Lung (tissue), 12 donors: ENCODE results near the gene CUBN. TPM values are rescaled to one million over a fixed set of nuclear protein-coding genes. Genes with fewer than 3 reads are reported as not detected.

Experiments used
- ATAC-seq: fragments of 200-7000 bp; cut with Tn5 transposase; one replicate; pipeline ENCODE4 v1.9.1; 2020; ENCODE audit warnings: moderate number of reproducible peaks; ENCODE audit not compliant: insufficient read depth, low FRiP score
- DNase-seq, 3 donors: peaks; one replicate each; pipeline ENCODE4 v3.0.0-alpha.2; 2013 to 2017
- H3K27ac ChIP-seq, 2 donors: one replicate each; pipeline ENCODE4 v1.5.1; 2013; ENCODE audit warnings: mild to moderate bottlenecking in 2 of 2, moderate library complexity in 2 of 2, control low read depth in 1 of 2, inconsistent platforms in 1 of 2, low read depth in 1 of 2, low read length in 1 of 2
- H3K27me3 ChIP-seq, 3 donors: one replicate each; pipeline ENCODE4 v1.5.1; 2013; ENCODE audit warnings: low read length in 2 of 3; ENCODE audit not compliant: control insufficient read depth in 3 of 3, insufficient read depth in 3 of 3
- H3K36me3 ChIP-seq, 4 donors: one replicate each; pipeline ENCODE4 v1.5.1; 2013; ENCODE audit warnings: low read length in 4 of 4, mild to moderate bottlenecking in 1 of 4, moderate library complexity in 1 of 4; ENCODE audit not compliant: control insufficient read depth in 4 of 4, insufficient read depth in 4 of 4
- H3K4me1 ChIP-seq, 5 donors: one replicate each; pipeline ENCODE4 v1.5.1; 2013; ENCODE audit warnings: low read length in 5 of 5, mild to moderate bottlenecking in 2 of 5, moderate library complexity in 1 of 5; ENCODE audit not compliant: control insufficient read depth in 5 of 5, insufficient read depth in 5 of 5
- H3K4me3 ChIP-seq: one replicate; pipeline ENCODE4 v1.5.1; 2013; ENCODE audit warnings: mild to moderate bottlenecking, control low read depth, moderate library complexity
- H3K9ac ChIP-seq, 2 donors: one replicate each; pipeline ENCODE4 v1.5.1; 2013; ENCODE audit warnings: low read length in 2 of 2, control low read depth in 1 of 2; ENCODE audit not compliant: insufficient read depth in 1 of 2
- H3K9me3 ChIP-seq, 4 donors: one replicate each; pipeline ENCODE4 v1.5.1; 2013; ENCODE audit warnings: low read length in 3 of 4, mild to moderate bottlenecking in 1 of 4, moderate library complexity in 1 of 4; ENCODE audit not compliant: control insufficient read depth in 4 of 4, insufficient read depth in 3 of 4
- WGBS, 2 donors: extraction: QIAGEN DNeasy Blood & Tissue Kit; methylation state at CpG; one replicate each; pipeline ENCODE4 v1.1.7; 2013; 5-methylcytosine and 5-hydroxymethylcytosine counted together
- polyA plus RNA-seq, 2 donors: library from polyadenylated mRNA; stranded (reverse); fragments of 200-250 nt; gene quantifications; one replicate each; pipeline ENCODE4 v1.2.1, GENCODE V29; 2013
- total RNA-seq, 2 donors: library from RNA; depleted of rRNA in 1 of 2; stranded (reverse); fragments of >200 nt in 1 of 2; gene quantifications; one replicate each; pipeline ENCODE4 v1.2.1, GENCODE V29; 2014 to 2021
- TF ChIP-seq, protein P1 (sequence below): IDR thresholded peaks from 2 replicates; pipeline ENCODE4 v1.5.1; 2012; ENCODE audit warnings: mild to moderate bottlenecking; ENCODE audit errors: control extremely low read depth, extremely low read depth
- donor health status: control.
- donor health status: control.
- donor health status: Bipolar disorder and iron deficiency.
- donor health status: healthy.
- donor health status: DM: yes; HTN: yes; CAD: no.

Gene CUBN
- total and polyA plus RNA-seq, 4 donors = 0.33 to 5.1 (median 1.0) TPM

DNA sequence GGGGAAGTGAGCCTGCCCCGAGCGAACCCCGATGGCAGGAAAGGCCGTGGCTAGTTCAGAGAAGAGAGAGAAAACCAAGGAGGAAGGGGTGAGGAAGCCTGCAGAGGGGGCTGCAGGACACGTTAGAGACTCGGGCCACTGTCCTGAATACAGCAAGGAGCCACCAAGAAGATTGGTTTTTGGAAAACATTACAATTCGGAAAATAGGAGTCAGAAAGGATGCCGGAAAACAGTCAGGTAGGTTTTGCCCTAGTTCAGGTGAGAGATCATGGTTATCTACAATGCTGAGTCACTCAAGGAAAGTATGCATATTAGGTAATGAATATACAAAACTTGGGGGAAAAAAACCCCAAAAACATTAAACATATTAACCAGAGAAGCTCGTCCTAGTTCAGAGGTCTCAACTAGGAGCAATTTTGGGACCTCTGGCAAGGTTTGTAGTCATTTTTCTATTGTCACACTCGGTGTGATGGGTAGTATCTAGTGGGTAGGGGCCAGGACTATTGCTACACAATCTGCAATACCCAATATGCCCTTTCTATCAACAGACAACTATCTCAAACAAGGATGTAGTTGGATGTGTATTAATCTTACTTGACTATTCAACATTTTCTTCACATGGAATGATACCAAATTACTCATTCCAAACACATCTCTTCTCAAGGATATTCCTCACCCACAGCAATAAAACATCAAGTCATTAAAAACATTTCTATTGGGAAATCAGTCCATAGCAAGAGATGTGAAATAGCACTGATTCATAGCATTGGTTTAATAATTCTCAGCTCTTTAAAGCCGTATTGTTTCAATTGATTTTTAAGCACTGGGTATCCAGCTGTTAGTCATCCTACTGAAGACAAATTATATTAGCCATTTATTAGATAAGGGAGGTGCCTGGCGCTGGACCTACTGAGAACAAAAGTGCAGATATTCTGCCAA is 238.0 kb downstream of the CUBN start:
- Histone ChIP-seq H3K4me1 (peaks cover 0 to 12% (median 0%) of the 10 kb centered on the region in 5 donors), H3K27ac (peak overlapping the region in 1 of 2 donors; percentile 14), H3K27me3 (no peaks in the 10 kb centered on the region), H3K9me3 (no peaks in the 10 kb centered on the region), H3K9ac (peak overlapping the region in 1 of 2 donors; percentile 23), H3K36me3 (no peaks in the 10 kb centered on the region), H3K4me3 (no peak overlapping the region)
- 20 to 32% methylated on average over 12 of the region's 12 CpGs for WGBS, 2 donors
- TF ChIP-seq, protein P1, sequence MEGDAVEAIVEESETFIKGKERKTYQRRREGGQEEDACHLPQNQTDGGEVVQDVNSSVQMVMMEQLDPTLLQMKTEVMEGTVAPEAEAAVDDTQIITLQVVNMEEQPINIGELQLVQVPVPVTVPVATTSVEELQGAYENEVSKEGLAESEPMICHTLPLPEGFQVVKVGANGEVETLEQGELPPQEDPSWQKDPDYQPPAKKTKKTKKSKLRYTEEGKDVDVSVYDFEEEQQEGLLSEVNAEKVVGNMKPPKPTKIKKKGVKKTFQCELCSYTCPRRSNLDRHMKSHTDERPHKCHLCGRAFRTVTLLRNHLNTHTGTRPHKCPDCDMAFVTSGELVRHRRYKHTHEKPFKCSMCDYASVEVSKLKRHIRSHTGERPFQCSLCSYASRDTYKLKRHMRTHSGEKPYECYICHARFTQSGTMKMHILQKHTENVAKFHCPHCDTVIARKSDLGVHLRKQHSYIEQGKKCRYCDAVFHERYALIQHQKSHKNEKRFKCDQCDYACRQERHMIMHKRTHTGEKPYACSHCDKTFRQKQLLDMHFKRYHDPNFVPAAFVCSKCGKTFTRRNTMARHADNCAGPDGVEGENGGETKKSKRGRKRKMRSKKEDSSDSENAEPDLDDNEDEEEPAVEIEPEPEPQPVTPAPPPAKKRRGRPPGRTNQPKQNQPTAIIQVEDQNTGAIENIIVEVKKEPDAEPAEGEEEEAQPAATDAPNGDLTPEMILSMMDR = peak; percentile 44
- DNase-seq = peak; percentile 73 to 80 (median 79)
- ATAC-seq = peak; percentile 65

DNA sequence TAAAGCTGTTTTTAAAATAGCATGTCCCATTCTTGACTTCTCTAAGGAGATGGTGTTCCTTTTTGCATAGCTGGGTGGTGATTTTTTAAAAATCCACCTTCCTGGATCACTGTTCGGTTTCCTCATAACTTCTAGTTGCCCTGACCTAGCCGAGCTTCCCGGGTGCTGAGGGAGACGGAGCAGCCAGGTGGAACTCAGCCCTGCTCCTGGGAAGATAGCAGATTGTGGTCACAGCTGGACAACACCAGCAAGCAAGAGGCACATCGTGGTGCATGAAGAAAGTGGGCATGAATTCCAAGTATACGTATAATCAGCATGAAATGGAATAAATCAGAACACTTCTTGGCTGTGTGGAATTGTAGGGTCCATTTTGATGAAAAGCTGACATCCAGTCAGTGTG is 238.9 kb downstream of the CUBN start:
- TF ChIP-seq, protein P1 = no peak
- WGBS, 2 donors = 91% methylated on average over 6 of the region's 6 CpGs
- ATAC-seq (no peak), DNase-seq (no peak)
- H3K9ac ChIP-seq = no peak overlapping the region
- H3K27me3 ChIP-seq = no peaks in the 10 kb centered on the region
- no peak overlapping the region for H3K4me3 ChIP-seq
- no peak overlapping the region for H3K27ac ChIP-seq
- peaks cover 0 to 12% (median 0%) of the 10 kb centered on the region in 5 donors for H3K4me1 ChIP-seq
- H3K36me3 ChIP-seq = no peaks in the 10 kb centered on the region
- no peaks in the 10 kb centered on the region for H3K9me3 ChIP-seq

GRCh38 chr10:16887565-16887964 is 242.0 kb downstream of the CUBN start:
- Histone ChIP-seq H3K9me3 (no peaks in the 10 kb centered on the region), H3K4me1 (peaks cover 0 to 12% (median 0%) of the 10 kb centered on the region in 5 donors), H3K27me3 (no peaks in the 10 kb centered on the region), H3K36me3 (no peaks in the 10 kb centered on the region), H3K9ac (no peak overlapping the region), H3K4me3 (no peak overlapping the region), H3K27ac (no peak overlapping the region)
- ATAC-seq = no peak
- DNase-seq = peak in 2 of 3 donors; percentile 80 to 86
- TF ChIP-seq, protein P1 = no peak
- WGBS, 2 donors = 54 to 66% methylated on average over 3 of the region's 3 CpGs
